ENCODE data around the gene ANGPT4. TPM values are rescaled to one million over a fixed set of nuclear protein-coding genes. Genes with fewer than 3 reads are reported as not detected.
A peak's percentile ranks its signal among the peaks of the same experiment; 100 is the strongest.

Gene ANGPT4
- total RNA-seq, 1 experiment from 2014 or later: not detected

- H2AFZ ChIP-seq (ENCODE audit: low read length): no peak overlapping the region
- no peaks in the 10 kb centered on the region for H3K79me2 ChIP-seq (ENCODE audit: low read length)
- no peak overlapping the region for H3K4me3 ChIP-seq (ENCODE audit: low read length)
- H4K20me1 ChIP-seq (ENCODE audit: insufficient read depth, low read depth, low read length): no peaks in the 10 kb centered on the region
- DNase-seq: no peak
- no peak overlapping the region for H3K4me2 ChIP-seq (ENCODE audit: low read depth, low read length, poor library complexity, severe bottlenecking)
- H3K9me3 ChIP-seq (ENCODE audit: low read length): no peaks in the 10 kb centered on the region
- H3K4me1 ChIP-seq (ENCODE audit: low read length): no peaks in the 10 kb centered on the region
- H3K27me3 ChIP-seq (ENCODE audit: low read length): no peaks in the 10 kb centered on the region
- no peaks in the 10 kb centered on the region for H3K36me3 ChIP-seq (ENCODE audit: insufficient read depth, low read length)
- H3K9ac ChIP-seq (ENCODE audit: low read length): no peak overlapping the region
- no peak overlapping the region for H3K27ac ChIP-seq (ENCODE audit: low read length)
- H3K9me2 ChIP-seq (replicated peaks; ENCODE audit: insufficient read depth, low read length): no peaks in the 10 kb centered on the region
Observed at GRCh38 chr20:917416-917815, 1.3 kb upstream of the ANGPT4 start.

- no peak for DNase-seq
- H3K4me3 ChIP-seq (ENCODE audit: low read length): no peak overlapping the region
- H3K36me3 ChIP-seq (ENCODE audit: insufficient read depth, low read length): no peaks in the 10 kb centered on the region
- H3K27me3 ChIP-seq (ENCODE audit: low read length): no peaks in the 10 kb centered on the region
- no peak overlapping the region for H3K9ac ChIP-seq (ENCODE audit: low read length)
- H3K79me2 ChIP-seq (ENCODE audit: low read length): no peaks in the 10 kb centered on the region
- H3K9me2 ChIP-seq (replicated peaks; ENCODE audit: insufficient read depth, low read length): no peaks in the 10 kb centered on the region
- H2AFZ ChIP-seq (ENCODE audit: low read length): no peak overlapping the region
- no peak overlapping the region for H3K27ac ChIP-seq (ENCODE audit: low read length)
- no peaks in the 10 kb centered on the region for H4K20me1 ChIP-seq (ENCODE audit: insufficient read depth, low read depth, low read length)
- no peaks in the 10 kb centered on the region for H3K9me3 ChIP-seq (ENCODE audit: low read length)
- no peak overlapping the region for H3K4me2 ChIP-seq (ENCODE audit: low read depth, low read length, poor library complexity, severe bottlenecking)
- no peaks in the 10 kb centered on the region for H3K4me1 ChIP-seq (ENCODE audit: low read length)
Observed at GRCh38 chr20:916825-917224, 691 bp upstream of the ANGPT4 start.

DNA sequence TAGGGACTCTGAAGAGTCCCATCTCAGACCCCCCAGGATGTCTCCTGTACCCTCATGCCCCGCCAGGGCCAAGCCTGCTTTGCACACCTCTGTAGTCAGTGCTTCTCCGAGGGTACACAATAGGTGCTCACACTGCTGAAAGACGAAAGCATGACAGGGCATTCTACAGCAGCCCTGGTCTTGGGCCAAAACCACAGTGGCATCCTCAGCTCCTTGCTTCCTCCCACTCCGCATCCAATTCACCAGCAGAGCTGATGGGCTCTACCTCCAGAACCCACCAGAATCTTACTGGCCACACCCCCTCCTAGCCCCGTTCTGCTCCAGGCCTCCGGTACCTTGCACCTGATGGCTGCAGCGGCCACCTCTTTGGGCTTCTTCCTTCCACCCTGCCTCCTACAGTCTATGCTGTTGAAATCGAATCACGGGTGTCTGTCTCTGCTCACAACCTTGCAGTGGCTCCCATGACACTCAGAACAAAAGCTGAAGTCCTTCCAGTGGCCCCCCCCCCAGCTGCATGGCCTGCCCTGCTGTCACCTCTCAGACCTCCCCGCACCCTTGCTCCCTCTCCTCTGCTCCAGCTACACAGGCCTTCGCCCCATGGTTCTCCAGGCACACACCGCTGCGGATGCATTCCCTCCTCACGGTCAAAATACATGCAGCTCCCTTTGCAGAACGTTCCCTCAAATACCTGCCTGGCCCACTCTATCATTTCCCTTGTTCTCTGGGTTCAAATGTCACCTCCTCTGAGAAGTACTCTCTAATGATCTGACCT, 1.2 kb downstream of the ANGPT4 start:
- Histone ChIP-seq H2AFZ (ENCODE audit: low read length) (no peak overlapping the region), H3K27me3 (ENCODE audit: low read length) (no peaks in the 10 kb centered on the region)

GRCh38 chr20:913306-913849, 2.8 kb downstream of the ANGPT4 start:
- H3K4me1 ChIP-seq (ENCODE audit: low read length): no peaks in the 10 kb centered on the region
- no peak overlapping the region for H3K4me3 ChIP-seq (ENCODE audit: low read length)
- no peaks in the 10 kb centered on the region for H3K9me2 ChIP-seq (replicated peaks; ENCODE audit: insufficient read depth, low read length)
- H3K4me2 ChIP-seq (ENCODE audit: low read depth, low read length, poor library complexity, severe bottlenecking): no peak overlapping the region
- no peaks in the 10 kb centered on the region for H4K20me1 ChIP-seq (ENCODE audit: insufficient read depth, low read depth, low read length)
- no peak overlapping the region for H3K27ac ChIP-seq (ENCODE audit: low read length)
- H3K79me2 ChIP-seq (ENCODE audit: low read length): no peaks in the 10 kb centered on the region
- H3K36me3 ChIP-seq (ENCODE audit: insufficient read depth, low read length): no peaks in the 10 kb centered on the region
- no peaks in the 10 kb centered on the region for H3K9me3 ChIP-seq (ENCODE audit: low read length)
- no peak for DNase-seq
- H3K27me3 ChIP-seq (ENCODE audit: low read length): no peaks in the 10 kb centered on the region
- H2AFZ ChIP-seq (ENCODE audit: low read length): no peak overlapping the region
- no peak overlapping the region for H3K9ac ChIP-seq (ENCODE audit: low read length)

More for the DNA sequence above, 1.2 kb downstream of the ANGPT4 start:
- Histone ChIP-seq H3K9ac (ENCODE audit: low read length) (no peak overlapping the region), H3K4me1 (ENCODE audit: low read length) (no peaks in the 10 kb centered on the region), H3K79me2 (ENCODE audit: low read length) (no peaks in the 10 kb centered on the region), H3K9me3 (ENCODE audit: low read length) (no peaks in the 10 kb centered on the region), H3K36me3 (ENCODE audit: insufficient read depth, low read length) (no peaks in the 10 kb centered on the region), H4K20me1 (ENCODE audit: insufficient read depth, low read depth, low read length) (no peaks in the 10 kb centered on the region), H3K27ac (ENCODE audit: low read length) (no peak overlapping the region), H3K9me2 (replicated peaks; ENCODE audit: insufficient read depth, low read length) (no peaks in the 10 kb centered on the region), H3K4me2 (ENCODE audit: low read depth, low read length, poor library complexity, severe bottlenecking) (no peak overlapping the region), H3K4me3 (ENCODE audit: low read length) (no peak overlapping the region)
- DNase-seq: no peak

- Histone ChIP-seq H3K79me2 (ENCODE audit: low read length) (no peaks in the 10 kb centered on the region), H3K4me2 (ENCODE audit: low read depth, low read length, poor library complexity, severe bottlenecking) (no peak overlapping the region), H3K4me1 (ENCODE audit: low read length) (no peaks in the 10 kb centered on the region), H3K9ac (ENCODE audit: low read length) (no peak overlapping the region), H3K27me3 (ENCODE audit: low read length) (no peaks in the 10 kb centered on the region), H3K4me3 (ENCODE audit: low read length) (no peak overlapping the region), H4K20me1 (ENCODE audit: insufficient read depth, low read depth, low read length) (no peaks in the 10 kb centered on the region), H3K9me2 (replicated peaks; ENCODE audit: insufficient read depth, low read length) (no peaks in the 10 kb centered on the region), H3K9me3 (ENCODE audit: low read length) (no peaks in the 10 kb centered on the region), H3K27ac (ENCODE audit: low read length) (no peak overlapping the region), H3K36me3 (ENCODE audit: insufficient read depth, low read length) (no peaks in the 10 kb centered on the region), H2AFZ (ENCODE audit: low read length) (no peak overlapping the region)
- DNase-seq: peak; percentile 44
Observed at GRCh38 chr20:911882-912600, 4.1 kb downstream of the ANGPT4 start.

DNA sequence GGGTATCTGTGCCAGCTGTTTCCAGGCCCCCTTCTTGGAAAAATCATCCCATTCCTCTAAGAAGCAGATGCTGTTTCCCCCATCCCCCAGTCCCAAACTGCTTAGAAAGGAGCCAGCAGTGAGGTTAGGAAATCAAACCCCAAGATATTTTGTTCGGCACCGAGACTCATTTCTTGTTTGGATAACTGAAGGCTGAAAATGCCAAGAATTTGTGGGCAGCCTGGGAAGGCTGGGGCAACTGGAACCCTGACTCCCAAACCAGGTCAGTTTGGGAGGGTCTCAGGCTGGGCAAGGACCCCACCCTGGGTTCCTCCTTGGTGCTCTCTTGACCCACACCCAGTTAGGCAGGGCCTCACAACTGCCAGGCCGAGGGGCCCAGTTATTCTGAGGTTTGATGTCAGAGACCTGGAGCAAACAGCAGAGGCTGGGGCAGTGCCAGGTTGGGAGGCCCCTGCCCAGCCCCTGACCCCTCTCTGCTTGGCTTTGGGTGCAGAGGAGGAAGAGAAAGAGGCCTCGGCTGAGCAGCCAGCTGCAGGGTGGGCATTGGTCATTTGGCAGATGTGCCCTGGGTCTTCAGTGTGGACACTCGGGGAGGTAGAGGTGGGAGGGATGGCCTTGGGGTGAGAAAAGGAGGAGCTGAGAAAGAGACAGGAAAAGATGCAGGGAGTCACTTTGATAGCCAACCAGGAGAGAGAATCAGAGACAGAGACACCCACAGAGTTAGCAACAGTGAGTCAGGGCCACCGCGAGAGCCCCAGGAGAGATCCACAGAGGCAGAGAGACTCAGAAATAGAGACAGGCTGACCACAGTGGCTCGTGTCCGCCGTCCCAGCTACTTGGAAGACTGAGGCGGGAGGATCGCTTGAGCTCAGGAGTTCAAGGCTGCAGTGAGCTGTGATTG, 5.0 kb downstream of the ANGPT4 start:
- Histone ChIP-seq H3K27me3 (ENCODE audit: low read length) (no peaks in the 10 kb centered on the region), H4K20me1 (ENCODE audit: insufficient read depth, low read depth, low read length) (no peaks in the 10 kb centered on the region), H3K4me1 (ENCODE audit: low read length) (no peaks in the 10 kb centered on the region), H3K9ac (ENCODE audit: low read length) (no peak overlapping the region), H3K9me2 (replicated peaks; ENCODE audit: insufficient read depth, low read length) (no peaks in the 10 kb centered on the region), H2AFZ (ENCODE audit: low read length) (no peak overlapping the region), H3K79me2 (ENCODE audit: low read length) (no peaks in the 10 kb centered on the region), H3K4me2 (ENCODE audit: low read depth, low read length, poor library complexity, severe bottlenecking) (no peak overlapping the region), H3K9me3 (ENCODE audit: low read length) (no peaks in the 10 kb centered on the region), H3K4me3 (ENCODE audit: low read length) (no peak overlapping the region), H3K27ac (ENCODE audit: low read length) (no peak overlapping the region), H3K36me3 (ENCODE audit: insufficient read depth, low read length) (no peaks in the 10 kb centered on the region)
- no peak for DNase-seq

DNA sequence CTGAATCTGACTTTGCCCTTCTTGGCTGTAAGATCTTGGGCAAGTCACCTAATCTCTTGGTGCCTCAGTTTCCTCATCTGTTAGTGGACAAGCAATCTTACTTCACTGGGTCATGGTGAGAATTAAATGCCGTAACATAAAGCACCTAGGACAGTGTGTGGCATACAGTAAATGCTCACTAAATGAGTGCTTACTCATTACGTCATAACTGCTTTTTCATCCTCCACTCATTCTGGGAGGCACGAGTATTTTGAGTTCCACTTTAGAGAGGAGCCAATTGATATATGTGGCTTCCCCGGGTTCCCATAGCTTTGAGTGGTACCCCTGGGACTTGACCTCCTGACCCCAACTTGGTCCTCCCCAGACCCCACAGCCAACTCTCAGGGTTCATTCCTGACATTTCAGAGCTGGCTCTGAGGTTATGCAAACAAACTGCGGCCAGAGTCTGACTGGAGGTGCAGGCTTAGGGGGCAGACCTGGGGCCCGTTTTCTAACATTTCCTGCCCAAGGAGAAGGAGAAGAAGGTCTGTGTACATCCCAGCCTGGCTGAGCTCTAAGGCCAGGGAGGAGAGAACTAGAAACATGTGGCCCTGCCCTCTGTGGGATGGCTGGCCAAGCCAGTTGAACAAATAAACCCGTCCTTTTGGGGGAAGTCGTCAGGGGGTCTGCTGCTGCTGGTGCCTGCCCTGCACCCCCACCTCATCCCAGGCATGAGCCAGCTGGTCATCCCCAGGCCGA, 5.8 kb downstream of the ANGPT4 start:
- Histone ChIP-seq H3K9me3 (ENCODE audit: low read length) (no peaks in the 10 kb centered on the region), H4K20me1 (ENCODE audit: insufficient read depth, low read depth, low read length) (no peaks in the 10 kb centered on the region), H2AFZ (ENCODE audit: low read length) (no peak overlapping the region), H3K36me3 (ENCODE audit: insufficient read depth, low read length) (no peaks in the 10 kb centered on the region), H3K9me2 (replicated peaks; ENCODE audit: insufficient read depth, low read length) (no peaks in the 10 kb centered on the region), H3K79me2 (ENCODE audit: low read length) (no peaks in the 10 kb centered on the region), H3K4me3 (ENCODE audit: low read length) (no peak overlapping the region), H3K27ac (ENCODE audit: low read length) (no peak overlapping the region), H3K4me1 (ENCODE audit: low read length) (no peaks in the 10 kb centered on the region), H3K4me2 (ENCODE audit: low read depth, low read length, poor library complexity, severe bottlenecking) (no peak overlapping the region), H3K9ac (ENCODE audit: low read length) (no peak overlapping the region), H3K27me3 (ENCODE audit: low read length) (no peaks in the 10 kb centered on the region)
- DNase-seq: no peak
